ENCODE measurements around the gene TNKS2. TPM values are rescaled to one million over a fixed set of nuclear protein-coding genes. Genes with fewer than 3 reads are reported as not detected.

TNKS2 gene
- total RNA-seq, 2 experiments from 2014 or later = 33.8 to 36.3 TPM

GRCh38 chr10:91775731-91776130 is 22.5 kb upstream of the TNKS2 start:
- no peak overlapping the region for H3K4me3 Mint-ChIP-seq
- no peaks in the 10 kb centered on the region for H3K9me3 Mint-ChIP-seq
- CTCF ChIA-PET = interaction anchor here (1.0 kb wide), 1 partner anchor 19 kb away, joined by 3 read pairs; no protein-coding TSS in a partner anchor
- DNase-seq = no peak
- H3K36me3 Mint-ChIP-seq (ENCODE audit: low read depth) = no peaks in the 10 kb centered on the region
- H3K27ac Mint-ChIP-seq = no peak overlapping the region
- H3K4me1 Mint-ChIP-seq = no peaks in the 10 kb centered on the region
- H3K27me3 Mint-ChIP-seq = peaks cover 18% of the 10 kb centered on the region
- POLR2A ChIA-PET = no interaction called here

- H3K4me1 Mint-ChIP-seq = no peaks in the 10 kb centered on the region
- ChIA-PET CTCF (no interaction called here), POLR2A (no interaction called here)
- H3K4me3 Mint-ChIP-seq = no peak overlapping the region
- DNase-seq = no peak
- no peak overlapping the region for H3K27ac Mint-ChIP-seq
- H3K9me3 Mint-ChIP-seq = no peaks in the 10 kb centered on the region
- H3K27me3 Mint-ChIP-seq = peaks cover 17% of the 10 kb centered on the region
- no peaks in the 10 kb centered on the region for H3K36me3 Mint-ChIP-seq (ENCODE audit: low read depth)
These were observed 22.0 kb upstream of the TNKS2 start for GRCh38 chr10:91776266-91776665.

- Mint-ChIP-seq H3K36me3 (ENCODE audit: low read depth) (no peaks in the 10 kb centered on the region), H3K27me3 (peaks cover 18% of the 10 kb centered on the region), H3K27ac (no peak overlapping the region), H3K4me3 (no peak overlapping the region), H3K9me3 (no peaks in the 10 kb centered on the region), H3K4me1 (no peaks in the 10 kb centered on the region)
- ChIA-PET POLR2A (no interaction called here), CTCF (no interaction called here)
- DNase-seq = no peak
These were observed 19.7 kb upstream of the TNKS2 start for GRCh38 chr10:91778485-91778884.

GRCh38 chr10:91779011-91779605 is 19.1 kb upstream of the TNKS2 start:
- Mint-ChIP-seq H3K27me3 (peaks cover 18% of the 10 kb centered on the region), H3K9me3 (no peaks in the 10 kb centered on the region), H3K27ac (no peak overlapping the region), H3K36me3 (ENCODE audit: low read depth) (no peaks in the 10 kb centered on the region), H3K4me3 (no peak overlapping the region), H3K4me1 (no peaks in the 10 kb centered on the region)
- ChIA-PET POLR2A (no interaction called here), CTCF (no interaction called here)
- DNase-seq = no peak

GRCh38 chr10:91782539-91782938 is 15.7 kb upstream of the TNKS2 start:
- POLR2A ChIA-PET = no interaction called here
- Mint-ChIP-seq H3K36me3 (ENCODE audit: low read depth) (no peaks in the 10 kb centered on the region), H3K27me3 (peaks cover 11% of the 10 kb centered on the region), H3K27ac (no peak overlapping the region), H3K4me1 (no peaks in the 10 kb centered on the region), H3K9me3 (no peaks in the 10 kb centered on the region), H3K4me3 (no peak overlapping the region)
- no peak for DNase-seq
- CTCF ChIA-PET = no interaction called here

GRCh38 chr10:91785830-91786229 is 12.4 kb upstream of the TNKS2 start:
- H3K4me3 Mint-ChIP-seq = no peak overlapping the region
- H3K27me3 Mint-ChIP-seq = peaks cover 7% of the 10 kb centered on the region
- no peak overlapping the region for H3K27ac Mint-ChIP-seq
- no peaks in the 10 kb centered on the region for H3K4me1 Mint-ChIP-seq
- DNase-seq = no peak
- no peaks in the 10 kb centered on the region for H3K9me3 Mint-ChIP-seq
- POLR2A ChIA-PET = no interaction called here
- CTCF ChIA-PET = interaction anchor here (0.6 kb wide), 1 partner anchor 26 kb away, joined by 3 read pairs; no protein-coding TSS in a partner anchor
- H3K36me3 Mint-ChIP-seq (ENCODE audit: low read depth) = no peaks in the 10 kb centered on the region

GRCh38 chr10:91787258-91787657 is 11.0 kb upstream of the TNKS2 start:
- Mint-ChIP-seq H3K4me1 (no peaks in the 10 kb centered on the region), H3K4me3 (no peak overlapping the region), H3K9me3 (no peaks in the 10 kb centered on the region), H3K27ac (no peak overlapping the region), H3K27me3 (peaks cover 2% of the 10 kb centered on the region), H3K36me3 (ENCODE audit: low read depth) (no peaks in the 10 kb centered on the region)
- CTCF ChIA-PET = no interaction called here
- POLR2A ChIA-PET = no interaction called here
- DNase-seq = no peak

GRCh38 chr10:91787810-91788209 is 10.4 kb upstream of the TNKS2 start:
- CTCF ChIA-PET = no interaction called here
- H3K9me3 Mint-ChIP-seq = no peaks in the 10 kb centered on the region
- no peaks in the 10 kb centered on the region for H3K36me3 Mint-ChIP-seq (ENCODE audit: low read depth)
- H3K27ac Mint-ChIP-seq = no peak overlapping the region
- no peak for DNase-seq
- H3K4me1 Mint-ChIP-seq = no peaks in the 10 kb centered on the region
- H3K4me3 Mint-ChIP-seq = no peak overlapping the region
- no peaks in the 10 kb centered on the region for H3K27me3 Mint-ChIP-seq
- POLR2A ChIA-PET = no interaction called here

- Mint-ChIP-seq H3K9me3 (no peaks in the 10 kb centered on the region), H3K4me1 (no peaks in the 10 kb centered on the region), H3K27ac (no peak overlapping the region), H3K36me3 (ENCODE audit: low read depth) (no peaks in the 10 kb centered on the region), H3K27me3 (no peaks in the 10 kb centered on the region), H3K4me3 (no peak overlapping the region)
- no peak for DNase-seq
- ChIA-PET POLR2A (no interaction called here), CTCF (no interaction called here)
These were observed 9.7 kb upstream of the TNKS2 start for GRCh38 chr10:91788527-91788926.

GRCh38 chr10:91796331-91797047 is 1.7 kb upstream of the TNKS2 start:
- Mint-ChIP-seq H3K4me1 (peaks cover 42% of the 10 kb centered on the region), H3K36me3 (ENCODE audit: low read depth) (peaks cover 22% of the 10 kb centered on the region), H3K4me3 (peak overlapping the region; percentile 79), H3K27ac (peak overlapping the region; percentile 93), H3K9me3 (no peaks in the 10 kb centered on the region), H3K27me3 (no peaks in the 10 kb centered on the region)
- DNase-seq = peak; percentile 68
- POLR2A ChIA-PET = no interaction called here
- CTCF ChIA-PET = interaction anchor here (0.6 to 1.3 kb wide), 6 partner anchors 15 to 167 kb away, joined by 3 to 5 read pairs (median 3); partner anchors contain the start of gene BTAF1

- ChIA-PET CTCF (interaction anchor here (0.8 to 1.3 kb wide), 4 partner anchors 16 to 126 kb away, joined by 3 to 5 read pairs (median 3); partner anchors contain the start of gene BTAF1), POLR2A (no interaction called here)
- no peaks in the 10 kb centered on the region for H3K9me3 Mint-ChIP-seq
- no peak for DNase-seq
- no peaks in the 10 kb centered on the region for H3K27me3 Mint-ChIP-seq
- peak overlapping the region; percentile 93 for H3K27ac Mint-ChIP-seq
- peak overlapping the region; percentile 79 for H3K4me3 Mint-ChIP-seq
- peaks cover 48% of the 10 kb centered on the region for H3K4me1 Mint-ChIP-seq
- H3K36me3 Mint-ChIP-seq (ENCODE audit: low read depth) = peaks cover 29% of the 10 kb centered on the region
These were observed 1.1 kb upstream of the TNKS2 start for GRCh38 chr10:91797048-91797690.

GRCh38 chr10:91798649-91799611 is 704 bp downstream of the TNKS2 start:
- Mint-ChIP-seq H3K36me3 (ENCODE audit: low read depth) (peaks cover 41% of the 10 kb centered on the region), H3K4me3 (peak overlapping the region; percentile 98), H3K27me3 (no peaks in the 10 kb centered on the region), H3K4me1 (peaks cover 61% of the 10 kb centered on the region), H3K27ac (peak overlapping the region; percentile 99), H3K9me3 (no peaks in the 10 kb centered on the region)
- DNase-seq = peak; percentile 62
- CTCF ChIA-PET = interaction anchor here (1.1 to 1.5 kb wide), 4 partner anchors 9 to 126 kb away, joined by 3 to 5 read pairs (median 3); no protein-coding TSS in a partner anchor
- POLR2A ChIA-PET = interaction anchor here (0.7 kb wide), 1 partner anchor 114 kb away, joined by 3 read pairs; no protein-coding TSS in a partner anchor

Data from activated CD4-positive, alpha-beta T cell treated with anti-CD3 and anti-CD28 coated beads, Interleukin-2, amount 10 ng/mL, durations not matched to agents 7 days and 5 days (primary cell).